HG03442 (cell line): Measurements from ENCODE around the gene LRPPRC.
A peak's percentile ranks its signal among the peaks of the same experiment; 100 is the strongest.
"Not testable (repeated sequence)": the region's sequence is repeated elsewhere in the genome, so short reads cannot be mapped to it uniquely, and the experiment has no call there.

Source experiments
- ATAC-seq: cut with Tn5 transposase; IDR thresholded peaks from one replicate; pipeline ENCODE4 v1.9.1; 2021; ENCODE audit warnings: mild to moderate bottlenecking, moderate library complexity; ENCODE audit not compliant: unreplicated experiment

The LRPPRC gene

GRCh38 chr2:43995733-43996533, at the start of gene LRPPRC:
Gene LRPPRC, minus strand, starts transcription at chr2:43995989. Its CDS starts 42 bp downstream, at chr2:43995947.
- ATAC-seq: peak; percentile 86

- ATAC-seq: no peak
These were observed 49.3 kb upstream of the LRPPRC start for GRCh38 chr2:44045061-44045460.

- peak; percentile 98 for ATAC-seq
These were observed 48.5 kb upstream of the LRPPRC start for GRCh38 chr2:44044281-44044720.

- no peak for ATAC-seq
These were observed 44.6 kb upstream of the LRPPRC start for GRCh38 chr2:44040365-44040764.

GRCh38 chr2:44038277-44038676, 42.5 kb upstream of the LRPPRC start:
- no peak for ATAC-seq

GRCh38 chr2:44037221-44037620, 41.4 kb upstream of the LRPPRC start:
- no peak for ATAC-seq

- ATAC-seq: no peak
These were observed 38.2 kb upstream of the LRPPRC start for GRCh38 chr2:44033947-44034346.

- not testable (repeated sequence) for ATAC-seq
These were observed 31.3 kb upstream of the LRPPRC start for GRCh38 chr2:44027076-44027475.

- ATAC-seq: no peak
These were observed 20.5 kb upstream of the LRPPRC start for GRCh38 chr2:44016282-44016681.

GRCh38 chr2:44015239-44015638, 19.4 kb upstream of the LRPPRC start:
- ATAC-seq: no peak

GRCh38 chr2:44013205-44013604, 17.4 kb upstream of the LRPPRC start:
- ATAC-seq: not testable (repeated sequence)

GRCh38 chr2:44010266-44010665, 14.5 kb upstream of the LRPPRC start:
- no peak for ATAC-seq

- ATAC-seq: no peak
These were observed 13.4 kb upstream of the LRPPRC start for GRCh38 chr2:44009136-44009735.

- ATAC-seq: no peak
These were observed 10.1 kb upstream of the LRPPRC start for GRCh38 chr2:44005846-44006245.

GRCh38 chr2:44004735-44005602, 9.2 kb upstream of the LRPPRC start:
- ATAC-seq: no peak

GRCh38 chr2:44001716-44002115, 5.9 kb upstream of the LRPPRC start:
- no peak for ATAC-seq

GRCh38 chr2:43998263-43998662, 2.5 kb upstream of the LRPPRC start:
- ATAC-seq: no peak

- ATAC-seq: no peak
These were observed 2.4 kb downstream of the LRPPRC start for GRCh38 chr2:43993437-43993836.

GRCh38 chr2:43989545-43989944, 6.2 kb downstream of the LRPPRC start:
- no peak for ATAC-seq

GRCh38 chr2:43986600-43986999, 9.2 kb downstream of the LRPPRC start:
- no peak for ATAC-seq

- no peak for ATAC-seq
These were observed 10.4 kb downstream of the LRPPRC start for GRCh38 chr2:43985359-43985758.
